PC-9 (cell line): ENCODE results near the gene MED13L.

Experiments
- CTCF ChIP-seq: fragments of 200-600 bp; sonication (generic); conservative IDR thresholded peaks from 2 replicates; pipeline ENCODE4 v1.6.1; 2017; ENCODE audit warnings: mixed run types, antibody characterized with exemption, mild to moderate bottlenecking, moderate library complexity
- EZH2 ChIP-seq: fragments of 200-600 bp; sonication (generic); IDR thresholded peaks from 2 replicates; pipeline ENCODE4 v1.8.0; 2017; ENCODE audit warnings: antibody characterized with exemption, low read depth

- TF ChIP-seq CTCF (no peak), EZH2 (no peak)
Observed at GRCh38 chr12:115993737-115994136, 283.8 kb downstream of the MED13L start.
